Spleen (tissue), 7 donors: Measurements from ENCODE around the gene RPL3.

Source experiments
- CTCF ChIP-seq, 11 experiments: fragments of 200-600 bp in 7 of 11; fragments of 450-650 bp in 4 of 11; sonication (generic) in 4 of 11; IDR thresholded peaks in 8 of 11; conservative IDR thresholded peaks in 3 of 11; 1 replicate in 7 of 11; 2 replicates in 4 of 11; pipeline versions ENCODE4 v1.4.0 to v1.8.0; 2016 to 2021; ENCODE audit warnings: antibody characterized with exemption in 11 of 11, inconsistent platforms in 4 of 11, mild to moderate bottlenecking in 1 of 11
- POLR2A ChIP-seq, 3 donors: fragments of 450-650 bp; IDR thresholded peaks; one replicate each; pipeline ENCODE4 v1.5.1; 2017; ENCODE audit warnings: antibody characterized with exemption in 3 of 3, mild to moderate bottlenecking in 1 of 3
- POLR2AphosphoS5 ChIP-seq, 3 donors: sonication (generic); formaldehyde crosslinking; IDR thresholded peaks; one replicate each; pipeline ENCODE4 v1.5.1; 2017; ENCODE audit warnings: antibody characterized with exemption in 3 of 3
- donor health status: DM: no; HTN: no; CAD: no; lungs with moderate emphysema.
- donor health status: DM: no; HTN: no; CAD: no.
- donor health status: DM: no; HTN: no; CAD: no.

GRCh38 chr22:39284142-39284980 lies 35.1 kb downstream of the RPL3 start:
- TF ChIP-seq CTCF (IDR thresholded peaks at IDR 0.05 in 8 of 11, conservative IDR thresholded peaks at IDR 0.05 in 3 of 11) (no peak), POLR2AphosphoS5 (IDR thresholded peaks at IDR 0.05) (no peak), POLR2A (IDR thresholded peaks at IDR 0.05) (no peak)
